ENCODE results near the gene ATP2C2.

DNA sequence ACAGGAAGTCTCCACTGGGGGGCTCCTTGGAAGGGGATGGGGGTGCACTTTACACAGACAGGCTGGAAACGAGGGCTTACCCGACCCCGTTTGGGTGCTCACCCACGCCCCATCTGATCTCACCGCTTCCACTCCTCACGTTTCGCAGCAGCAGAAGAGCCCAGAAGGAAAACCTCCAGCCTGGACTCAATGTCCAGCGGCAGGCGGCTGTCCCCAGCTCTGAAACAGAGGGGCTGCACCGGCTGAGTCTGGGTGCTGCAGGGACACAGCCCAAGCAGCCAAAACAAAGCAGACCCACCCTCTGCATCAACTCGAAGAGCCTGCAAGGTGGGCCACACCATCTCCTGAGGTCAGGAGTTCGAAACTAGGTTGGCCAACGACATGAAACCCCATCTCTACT lies 132.2 kb downstream of the ATP2C2 start:
- TF ChIP-seq, protein P1, sequence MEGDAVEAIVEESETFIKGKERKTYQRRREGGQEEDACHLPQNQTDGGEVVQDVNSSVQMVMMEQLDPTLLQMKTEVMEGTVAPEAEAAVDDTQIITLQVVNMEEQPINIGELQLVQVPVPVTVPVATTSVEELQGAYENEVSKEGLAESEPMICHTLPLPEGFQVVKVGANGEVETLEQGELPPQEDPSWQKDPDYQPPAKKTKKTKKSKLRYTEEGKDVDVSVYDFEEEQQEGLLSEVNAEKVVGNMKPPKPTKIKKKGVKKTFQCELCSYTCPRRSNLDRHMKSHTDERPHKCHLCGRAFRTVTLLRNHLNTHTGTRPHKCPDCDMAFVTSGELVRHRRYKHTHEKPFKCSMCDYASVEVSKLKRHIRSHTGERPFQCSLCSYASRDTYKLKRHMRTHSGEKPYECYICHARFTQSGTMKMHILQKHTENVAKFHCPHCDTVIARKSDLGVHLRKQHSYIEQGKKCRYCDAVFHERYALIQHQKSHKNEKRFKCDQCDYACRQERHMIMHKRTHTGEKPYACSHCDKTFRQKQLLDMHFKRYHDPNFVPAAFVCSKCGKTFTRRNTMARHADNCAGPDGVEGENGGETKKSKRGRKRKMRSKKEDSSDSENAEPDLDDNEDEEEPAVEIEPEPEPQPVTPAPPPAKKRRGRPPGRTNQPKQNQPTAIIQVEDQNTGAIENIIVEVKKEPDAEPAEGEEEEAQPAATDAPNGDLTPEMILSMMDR (IDR thresholded peaks at IDR 0.05 in 2 of 3, conservative IDR thresholded peaks at IDR 0.05 in 1 of 3; ENCODE audit: borderline replicate concordance in 1 of 3, insufficient read depth in 1 of 3, low read depth in 2 of 3, low read length in 2 of 3), result no peak
- no peak for TF ChIP-seq POLR2A (IDR thresholded peaks at IDR 0.05; ENCODE audit: borderline replicate concordance, extremely low read depth, insufficient read depth, insufficient read length)
- TF ChIP-seq, protein P2, sequence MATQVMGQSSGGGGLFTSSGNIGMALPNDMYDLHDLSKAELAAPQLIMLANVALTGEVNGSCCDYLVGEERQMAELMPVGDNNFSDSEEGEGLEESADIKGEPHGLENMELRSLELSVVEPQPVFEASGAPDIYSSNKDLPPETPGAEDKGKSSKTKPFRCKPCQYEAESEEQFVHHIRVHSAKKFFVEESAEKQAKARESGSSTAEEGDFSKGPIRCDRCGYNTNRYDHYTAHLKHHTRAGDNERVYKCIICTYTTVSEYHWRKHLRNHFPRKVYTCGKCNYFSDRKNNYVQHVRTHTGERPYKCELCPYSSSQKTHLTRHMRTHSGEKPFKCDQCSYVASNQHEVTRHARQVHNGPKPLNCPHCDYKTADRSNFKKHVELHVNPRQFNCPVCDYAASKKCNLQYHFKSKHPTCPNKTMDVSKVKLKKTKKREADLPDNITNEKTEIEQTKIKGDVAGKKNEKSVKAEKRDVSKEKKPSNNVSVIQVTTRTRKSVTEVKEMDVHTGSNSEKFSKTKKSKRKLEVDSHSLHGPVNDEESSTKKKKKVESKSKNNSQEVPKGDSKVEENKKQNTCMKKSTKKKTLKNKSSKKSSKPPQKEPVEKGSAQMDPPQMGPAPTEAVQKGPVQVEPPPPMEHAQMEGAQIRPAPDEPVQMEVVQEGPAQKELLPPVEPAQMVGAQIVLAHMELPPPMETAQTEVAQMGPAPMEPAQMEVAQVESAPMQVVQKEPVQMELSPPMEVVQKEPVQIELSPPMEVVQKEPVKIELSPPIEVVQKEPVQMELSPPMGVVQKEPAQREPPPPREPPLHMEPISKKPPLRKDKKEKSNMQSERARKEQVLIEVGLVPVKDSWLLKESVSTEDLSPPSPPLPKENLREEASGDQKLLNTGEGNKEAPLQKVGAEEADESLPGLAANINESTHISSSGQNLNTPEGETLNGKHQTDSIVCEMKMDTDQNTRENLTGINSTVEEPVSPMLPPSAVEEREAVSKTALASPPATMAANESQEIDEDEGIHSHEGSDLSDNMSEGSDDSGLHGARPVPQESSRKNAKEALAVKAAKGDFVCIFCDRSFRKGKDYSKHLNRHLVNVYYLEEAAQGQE (IDR thresholded peaks at IDR 0.05; ENCODE audit: low read depth), result no peak
- TF ChIP-seq EZH2 (IDR thresholded peaks at IDR 0.05), result no peak
- no peak for TF ChIP-seq JUND (IDR thresholded peaks at IDR 0.05)
- TF ChIP-seq SP1 (IDR thresholded peaks at IDR 0.05; ENCODE audit: low read depth), result no peak
- TF ChIP-seq, protein P3, sequence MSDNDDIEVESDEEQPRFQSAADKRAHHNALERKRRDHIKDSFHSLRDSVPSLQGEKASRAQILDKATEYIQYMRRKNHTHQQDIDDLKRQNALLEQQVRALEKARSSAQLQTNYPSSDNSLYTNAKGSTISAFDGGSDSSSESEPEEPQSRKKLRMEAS (IDR thresholded peaks at IDR 0.05), result no peak
- TF ChIP-seq POLR2AphosphoS5 (IDR thresholded peaks at IDR 0.05; ENCODE audit: low read depth, low read length), result no peak
- no peak for TF ChIP-seq FOSL1 (IDR thresholded peaks at IDR 0.05; ENCODE audit: low read depth)
- TF ChIP-seq CEBPB (IDR thresholded peaks at IDR 0.05; ENCODE audit: low read depth), result no peak
- TF ChIP-seq, protein P4, sequence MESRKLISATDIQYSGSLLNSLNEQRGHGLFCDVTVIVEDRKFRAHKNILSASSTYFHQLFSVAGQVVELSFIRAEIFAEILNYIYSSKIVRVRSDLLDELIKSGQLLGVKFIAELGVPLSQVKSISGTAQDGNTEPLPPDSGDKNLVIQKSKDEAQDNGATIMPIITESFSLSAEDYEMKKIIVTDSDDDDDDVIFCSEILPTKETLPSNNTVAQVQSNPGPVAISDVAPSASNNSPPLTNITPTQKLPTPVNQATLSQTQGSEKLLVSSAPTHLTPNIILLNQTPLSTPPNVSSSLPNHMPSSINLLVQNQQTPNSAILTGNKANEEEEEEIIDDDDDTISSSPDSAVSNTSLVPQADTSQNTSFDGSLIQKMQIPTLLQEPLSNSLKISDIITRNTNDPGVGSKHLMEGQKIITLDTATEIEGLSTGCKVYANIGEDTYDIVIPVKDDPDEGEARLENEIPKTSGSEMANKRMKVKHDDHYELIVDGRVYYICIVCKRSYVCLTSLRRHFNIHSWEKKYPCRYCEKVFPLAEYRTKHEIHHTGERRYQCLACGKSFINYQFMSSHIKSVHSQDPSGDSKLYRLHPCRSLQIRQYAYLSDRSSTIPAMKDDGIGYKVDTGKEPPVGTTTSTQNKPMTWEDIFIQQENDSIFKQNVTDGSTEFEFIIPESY (IDR thresholded peaks at IDR 0.05; ENCODE audit: extremely low read depth, insufficient replicate concordance, low read length), result no peak

Measured in HCT116 (cell line).